Gastrocnemius medialis (tissue), 4 donors: ENCODE data around the gene PPM1L.

Source experiments
- POLR2A ChIP-seq, 2 donors: fragments of 450-650 bp; IDR thresholded peaks; one replicate each; pipeline ENCODE4 v1.6.1; 2017; ENCODE audit warnings: antibody characterized with exemption in 2 of 2, mild to moderate bottlenecking in 2 of 2, moderate library complexity in 2 of 2
- TF ChIP-seq, protein P1 (sequence below), 5 experiments: fragments of 450-650 bp in 3 of 5; fragments of 200-600 bp in 2 of 5; sonication (generic) in 2 of 5; IDR thresholded peaks in 4 of 5; conservative IDR thresholded peaks in 1 of 5; 1 replicate in 4 of 5; 2 replicates in 1 of 5; pipeline ENCODE4 v1.5.1; 2016 to 2019; ENCODE audit warnings: antibody characterized with exemption in 5 of 5, mild to moderate bottlenecking in 3 of 5, moderate library complexity in 3 of 5

DNA sequence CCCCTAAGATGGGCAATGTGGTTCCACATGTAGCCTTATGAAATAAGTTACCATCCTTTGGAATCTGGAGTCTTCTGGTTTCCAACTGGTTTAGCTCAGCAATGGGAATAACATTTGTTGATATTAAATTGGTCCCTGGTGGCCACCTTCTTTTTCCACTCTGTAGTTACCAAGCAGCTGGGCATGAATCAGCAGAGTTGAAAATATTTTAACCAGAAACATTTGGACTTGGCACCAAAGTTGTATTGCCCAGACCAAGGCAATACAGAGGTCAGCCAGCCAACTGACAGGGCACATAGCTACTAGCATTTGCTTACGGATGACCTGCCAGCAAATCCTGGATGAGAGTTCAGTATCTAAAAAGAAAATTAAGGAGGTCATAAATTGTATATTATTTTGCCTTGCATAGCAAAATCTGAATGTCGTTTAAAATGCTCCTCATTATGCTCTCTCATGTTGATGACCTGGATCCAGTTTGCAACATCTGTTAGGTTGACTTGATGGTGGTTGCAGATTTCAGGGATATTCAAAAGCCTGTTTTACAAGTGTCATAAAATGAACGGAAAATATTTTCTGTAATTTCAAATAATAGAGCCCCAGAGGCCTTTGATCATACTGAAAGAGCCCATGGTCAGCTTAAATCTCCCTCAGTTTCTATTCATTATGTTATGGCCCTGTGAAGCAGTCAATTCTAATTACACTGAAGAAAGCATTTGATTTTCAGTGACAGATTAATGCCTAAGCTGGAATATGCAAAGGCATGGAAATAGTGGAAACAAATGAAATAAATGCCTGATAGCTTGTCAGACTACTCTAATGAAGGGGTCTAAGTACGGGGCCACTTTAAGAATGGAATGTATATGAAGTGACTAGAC, 54.6 kb downstream of the PPM1L start:
- TF ChIP-seq, protein P1, sequence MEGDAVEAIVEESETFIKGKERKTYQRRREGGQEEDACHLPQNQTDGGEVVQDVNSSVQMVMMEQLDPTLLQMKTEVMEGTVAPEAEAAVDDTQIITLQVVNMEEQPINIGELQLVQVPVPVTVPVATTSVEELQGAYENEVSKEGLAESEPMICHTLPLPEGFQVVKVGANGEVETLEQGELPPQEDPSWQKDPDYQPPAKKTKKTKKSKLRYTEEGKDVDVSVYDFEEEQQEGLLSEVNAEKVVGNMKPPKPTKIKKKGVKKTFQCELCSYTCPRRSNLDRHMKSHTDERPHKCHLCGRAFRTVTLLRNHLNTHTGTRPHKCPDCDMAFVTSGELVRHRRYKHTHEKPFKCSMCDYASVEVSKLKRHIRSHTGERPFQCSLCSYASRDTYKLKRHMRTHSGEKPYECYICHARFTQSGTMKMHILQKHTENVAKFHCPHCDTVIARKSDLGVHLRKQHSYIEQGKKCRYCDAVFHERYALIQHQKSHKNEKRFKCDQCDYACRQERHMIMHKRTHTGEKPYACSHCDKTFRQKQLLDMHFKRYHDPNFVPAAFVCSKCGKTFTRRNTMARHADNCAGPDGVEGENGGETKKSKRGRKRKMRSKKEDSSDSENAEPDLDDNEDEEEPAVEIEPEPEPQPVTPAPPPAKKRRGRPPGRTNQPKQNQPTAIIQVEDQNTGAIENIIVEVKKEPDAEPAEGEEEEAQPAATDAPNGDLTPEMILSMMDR (IDR thresholded peaks at IDR 0.05 in 4 of 5, conservative IDR thresholded peaks at IDR 0.05 in 1 of 5) = peak in 1 of 5 experiments; percentile 5
- no peak for TF ChIP-seq POLR2A (IDR thresholded peaks at IDR 0.05)
